HG03108 (cell line): Measurements from ENCODE around the gene TERC.

Experiments
- ATAC-seq: cut with Tn5 transposase; IDR thresholded peaks from one replicate; pipeline ENCODE4 v1.9.1; 2021; ENCODE audit warnings: moderate library complexity; ENCODE audit not compliant: unreplicated experiment

Gene TERC

DNA sequence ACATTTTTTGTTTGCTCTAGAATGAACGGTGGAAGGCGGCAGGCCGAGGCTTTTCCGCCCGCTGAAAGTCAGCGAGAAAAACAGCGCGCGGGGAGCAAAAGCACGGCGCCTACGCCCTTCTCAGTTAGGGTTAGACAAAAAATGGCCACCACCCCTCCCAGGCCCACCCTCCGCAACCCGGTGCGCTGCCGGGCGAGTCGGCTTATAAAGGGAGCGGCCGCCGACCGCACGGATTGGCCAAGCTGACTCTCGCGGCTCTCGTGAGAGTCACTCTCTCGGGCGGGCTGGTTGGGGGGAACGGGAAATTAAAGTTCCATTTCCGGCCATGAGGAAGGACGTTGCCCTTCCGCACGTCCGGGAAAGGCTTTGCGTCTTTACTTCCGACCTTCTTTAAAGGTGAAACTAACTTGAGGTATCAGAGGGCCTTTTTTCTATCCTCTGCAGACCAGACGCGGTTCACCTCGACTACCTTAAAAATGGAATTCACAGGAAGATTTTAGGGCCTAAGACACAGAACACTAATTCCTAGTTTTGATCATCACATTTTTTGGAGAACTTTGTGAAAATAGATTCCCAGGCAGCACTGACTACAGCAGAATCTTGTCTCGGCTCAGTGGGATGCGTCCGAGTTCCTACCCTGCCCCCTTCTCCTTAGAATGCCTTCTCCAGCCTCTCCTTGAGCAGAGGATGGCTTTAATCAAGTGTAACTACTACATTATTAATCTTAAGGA, at the start of gene TERC:
Gene TERC (minus strand): TSS at position 179 of the 731 bp plus-strand sequence.
- peak; percentile 70 for ATAC-seq

DNA sequence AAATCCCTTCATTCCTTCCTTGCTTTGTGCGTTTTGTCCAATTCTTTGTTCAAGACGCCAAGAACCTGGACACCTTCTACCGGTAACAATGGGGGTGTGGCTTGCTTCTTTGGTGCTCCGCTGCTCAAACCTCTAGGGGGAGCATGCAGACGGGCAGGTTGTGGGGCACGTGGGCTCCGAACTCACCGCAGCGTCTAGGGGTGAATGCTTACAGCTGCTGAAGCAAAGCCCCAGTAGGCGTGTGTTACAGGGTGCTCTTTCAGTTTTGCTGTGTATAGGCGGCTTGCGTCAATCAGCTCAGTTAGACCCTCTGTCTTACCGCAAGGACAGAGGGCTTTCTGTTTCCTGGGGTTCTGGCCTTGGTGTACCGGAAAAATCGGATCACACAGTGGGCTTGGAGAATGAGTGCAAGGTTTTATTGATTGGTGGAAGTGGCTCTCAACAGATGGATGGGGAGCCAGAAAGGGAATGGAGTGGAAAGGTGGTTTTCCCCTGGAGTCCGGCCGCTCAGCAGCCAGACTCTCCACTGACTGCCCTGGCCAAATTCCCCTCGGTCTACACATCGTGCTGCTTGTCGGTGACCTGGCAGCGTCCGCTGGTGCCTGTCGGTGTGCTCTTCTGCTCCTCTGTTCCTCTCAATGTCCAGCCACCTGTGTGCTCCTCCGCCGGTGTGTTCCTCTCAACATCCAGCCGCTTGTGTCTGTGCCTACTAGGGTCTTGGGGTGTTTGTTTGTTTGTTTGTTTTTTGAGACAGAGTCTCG, 49.1 kb upstream of the TERC start:
- peak; percentile 73 for ATAC-seq

DNA sequence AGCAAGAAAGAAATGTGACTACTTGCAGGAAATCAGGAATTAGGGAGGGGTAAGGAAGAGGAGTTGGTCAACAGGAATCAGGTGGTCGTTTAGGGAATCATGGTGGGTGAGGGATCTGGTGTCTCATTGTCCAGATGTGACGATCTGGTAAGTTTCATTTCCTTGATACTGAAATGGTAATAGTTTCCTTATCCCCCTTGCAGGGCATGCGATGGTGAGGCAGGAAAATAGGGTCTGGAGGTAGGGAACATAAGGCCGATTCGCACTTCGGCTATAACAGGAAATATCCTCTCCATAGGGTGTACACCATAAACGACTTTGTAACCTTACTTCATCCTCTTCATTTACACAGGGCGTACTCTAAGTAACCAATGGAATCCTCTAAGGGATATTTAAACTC, 48.4 kb upstream of the TERC start:
- no peak for ATAC-seq

GRCh38 chr3:169812332-169813235, 47.7 kb upstream of the TERC start, which contains the start of the genes LRRC34 and LRRIQ4:
Gene LRRC34 (minus strand): TSS chr3:169812904. CDS start chr3:169812548, 356 bp downstream.
Gene LRRIQ4 (plus strand): TSS chr3:169812870. CDS start chr3:169821922, 9,052 bp downstream.
- peak; percentile 65 for ATAC-seq

GRCh38 chr3:169811631-169812331, 46.9 kb upstream of the TERC start:
- peak; percentile 5 for ATAC-seq

DNA sequence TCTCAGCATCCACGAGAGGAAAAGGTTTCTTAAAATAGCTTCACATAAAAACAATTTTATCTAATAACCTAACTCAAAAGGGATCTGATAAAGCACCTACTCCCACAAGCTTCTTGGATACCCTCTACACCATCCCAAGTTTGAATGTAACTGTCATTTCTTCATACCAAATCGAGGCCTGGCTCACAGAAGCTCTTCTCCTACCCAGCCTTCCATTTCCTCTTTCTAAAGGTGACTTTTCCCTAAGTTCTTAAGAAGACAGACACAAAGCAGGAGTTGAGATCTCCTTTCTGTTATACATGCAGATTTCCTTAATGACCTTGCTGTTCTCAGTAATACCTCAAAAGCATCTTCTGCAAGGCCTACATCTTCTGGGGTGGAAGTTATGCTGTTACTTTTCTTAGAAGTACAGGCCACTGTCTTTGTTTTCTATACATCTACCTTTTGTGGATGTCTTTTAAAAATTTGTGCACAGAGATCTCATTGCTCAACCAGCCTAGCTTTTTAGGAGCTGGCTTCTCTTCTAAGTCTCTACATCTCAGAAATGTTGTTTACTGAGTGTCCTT, 44.5 kb upstream of the TERC start:
- no peak for ATAC-seq

DNA sequence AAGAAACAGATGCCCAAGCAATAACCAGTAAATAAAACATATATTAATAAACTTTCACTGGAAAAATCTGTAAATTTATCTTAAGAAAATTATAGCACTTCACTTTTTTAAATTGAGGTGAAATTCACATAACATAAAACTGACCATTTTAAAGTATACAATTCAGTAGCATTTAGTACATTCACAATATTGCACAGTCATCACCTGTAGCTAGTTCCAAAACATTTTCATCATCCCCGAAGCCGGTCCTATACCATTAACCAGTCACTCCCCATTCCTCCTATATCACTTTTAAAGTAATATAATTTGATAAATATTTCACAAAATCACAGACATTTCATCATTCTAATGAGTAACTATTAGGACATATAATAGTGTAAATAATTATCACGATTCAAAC, 39.8 kb upstream of the TERC start:
- ATAC-seq: no peak

DNA sequence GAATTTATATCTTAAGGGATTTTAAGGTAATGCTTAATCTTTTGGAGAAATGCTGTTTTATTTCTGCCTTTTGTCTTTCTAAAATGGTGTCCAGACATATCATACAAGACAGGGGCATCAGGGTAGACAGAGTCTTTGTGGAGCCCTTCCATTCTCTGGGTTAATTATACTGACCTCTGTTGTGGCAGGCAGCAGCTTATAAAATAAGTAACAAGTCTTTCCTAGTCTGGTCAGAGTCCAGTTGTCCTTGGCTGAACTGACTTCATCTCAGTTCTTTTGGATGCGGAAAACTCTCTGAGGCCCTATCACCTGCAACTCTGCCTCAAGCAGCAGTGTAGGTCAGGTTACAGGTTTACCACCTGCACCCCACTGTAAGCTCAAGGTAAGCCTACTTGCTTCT, 27.5 kb upstream of the TERC start:
- no peak for ATAC-seq

GRCh38 chr3:169790687-169791429, 26.0 kb upstream of the TERC start:
- no peak for ATAC-seq

- ATAC-seq: no peak
Observed at GRCh38 chr3:169790219-169790618, 25.4 kb upstream of the TERC start.

GRCh38 chr3:169787791-169788190, 22.9 kb upstream of the TERC start:
- ATAC-seq: no peak

- ATAC-seq: no peak
Observed at GRCh38 chr3:169787120-169787519, 22.3 kb upstream of the TERC start.

GRCh38 chr3:169781209-169781855, 16.5 kb upstream of the TERC start:
- ATAC-seq: no peak

GRCh38 chr3:169780742-169781141, 15.9 kb upstream of the TERC start:
- no peak for ATAC-seq

DNA sequence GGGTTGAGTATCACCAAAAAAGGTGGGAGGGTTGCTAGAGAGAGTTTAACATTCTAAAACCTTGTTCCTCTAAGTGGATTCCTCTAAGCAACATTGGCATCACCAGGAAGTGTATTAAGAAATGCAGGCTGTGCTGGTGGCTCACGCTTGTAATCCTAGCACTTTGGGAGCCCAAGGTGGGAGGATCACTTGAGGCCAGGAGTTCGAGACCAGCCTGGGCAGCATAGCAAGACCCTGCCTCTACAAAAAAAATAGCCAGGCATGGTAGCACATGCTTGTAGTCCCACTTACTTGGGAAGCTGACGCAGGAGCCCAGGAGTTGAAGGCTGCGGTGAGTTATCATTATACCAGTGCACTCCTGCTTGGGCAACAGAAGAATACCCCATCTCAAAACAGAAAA, 13.0 kb upstream of the TERC start:
- no peak for ATAC-seq

GRCh38 chr3:169774186-169774585, 9.3 kb upstream of the TERC start:
- ATAC-seq: no peak

GRCh38 chr3:169772897-169773816, 8.3 kb upstream of the TERC start, which contains the start of gene MYNN:
Gene MYNN (plus strand): TSS chr3:169773396. CDS start chr3:169774296, 900 bp downstream.
- ATAC-seq: peak; percentile 83
